COLO668 (cell line): ENCODE data around the gene POLR3A.

ENCODE experiments used
- DNase-seq: peaks from one replicate; lab custom pipeline; 2025; ENCODE audit not compliant: unreplicated experiment; lab: John Stamatoyannopoulos, UW

The POLR3A gene

GRCh38 chr10:77983384-77984341, 45.7 kb downstream of the POLR3A start:
- no peak for DNase-seq

- no peak for DNase-seq
Observed at GRCh38 chr10:77981281-77981680, 48.0 kb downstream of the POLR3A start.

GRCh38 chr10:77979221-77979620, 50.1 kb downstream of the POLR3A start:
- DNase-seq: no peak

GRCh38 chr10:77978360-77978759, 51.0 kb downstream of the POLR3A start:
- DNase-seq: no peak

- no peak for DNase-seq
Observed at GRCh38 chr10:77977934-77978333, 51.4 kb downstream of the POLR3A start.

GRCh38 chr10:77977016-77977415, 52.3 kb downstream of the POLR3A start:
- no peak for DNase-seq

- DNase-seq: no peak
Observed at GRCh38 chr10:77975086-77975666, 54.1 kb downstream of the POLR3A start.

- peak; percentile 4 for DNase-seq
Observed at GRCh38 chr10:77974396-77975074, 54.8 kb downstream of the POLR3A start.

- no peak for DNase-seq
Observed at GRCh38 chr10:77973276-77973675, 56.0 kb downstream of the POLR3A start.

- no peak for DNase-seq
Observed at GRCh38 chr10:77972148-77972547, 57.2 kb downstream of the POLR3A start.

- no peak for DNase-seq
Observed at GRCh38 chr10:77971804-77972144, 57.5 kb downstream of the POLR3A start.

GRCh38 chr10:77970869-77971803, 58.2 kb downstream of the POLR3A start:
- DNase-seq: no peak

- no peak for DNase-seq
Observed at GRCh38 chr10:77969114-77969513, 60.2 kb downstream of the POLR3A start.

GRCh38 chr10:77967611-77968022, 61.7 kb downstream of the POLR3A start:
- no peak for DNase-seq

- DNase-seq: no peak
Observed at GRCh38 chr10:77965294-77965693, 64.0 kb downstream of the POLR3A start.

GRCh38 chr10:77964811-77965210, 64.5 kb downstream of the POLR3A start:
- no peak for DNase-seq

- no peak for DNase-seq
Observed at GRCh38 chr10:77963901-77964300, 65.4 kb downstream of the POLR3A start.

GRCh38 chr10:77962350-77963146, 66.8 kb downstream of the POLR3A start:
- no peak for DNase-seq

- DNase-seq: no peak
Observed at GRCh38 chr10:77961668-77962067, 67.6 kb downstream of the POLR3A start.

GRCh38 chr10:77960829-77961329, 68.4 kb downstream of the POLR3A start:
- DNase-seq: no peak
